PFSK-1 (cell line): ENCODE measurements around the gene PXYLP1.

Experiments used
- FOXP2 ChIP-seq: optimal IDR thresholded peaks from 2 replicates; pipeline ENCODE3; 2011; ENCODE audit warnings: borderline replicate concordance, control low read depth, inconsistent platforms; ENCODE audit not compliant: insufficient read depth; ENCODE audit errors: extremely low read length, extremely low read depth
- POLR2AphosphoS5 ChIP-seq: IDR thresholded peaks from 2 replicates; pipeline ENCODE4 v1.6.1; 2012; ENCODE audit warnings: low read depth, mild to moderate bottlenecking, control low read depth, low read length, moderate library complexity
- SIN3A ChIP-seq: IDR thresholded peaks from 2 replicates; pipeline ENCODE4 v1.6.1; 2012; ENCODE audit warnings: mild to moderate bottlenecking, low read length, moderate library complexity, borderline replicate concordance; ENCODE audit not compliant: insufficient read depth
- TAF1 ChIP-seq: IDR thresholded peaks from 2 replicates; pipeline ENCODE4 v1.6.1; 2012; ENCODE audit warnings: low read length, control low read depth, borderline replicate concordance; ENCODE audit not compliant: insufficient read depth
- TF ChIP-seq, protein P1 (sequence below), 2 experiments: IDR thresholded peaks; 2 replicates each; pipeline versions ENCODE4 v1.6.1 to v1.8.0; 2011 to 2012; ENCODE audit warnings: low read depth in 2 of 2, low read length in 2 of 2, control low read depth in 1 of 2, inconsistent platforms in 1 of 2, mild to moderate bottlenecking in 1 of 2, moderate library complexity in 1 of 2; ENCODE audit not compliant: insufficient read depth in 1 of 2

The PXYLP1 gene

GRCh38 chr3:141337991-141338390, 106.4 kb downstream of the PXYLP1 start:
- no peak for TF ChIP-seq SIN3A
- TF ChIP-seq POLR2AphosphoS5, result no peak
- TF ChIP-seq FOXP2, result no peak
- no peak for TF ChIP-seq TAF1
- TF ChIP-seq, protein P1, sequence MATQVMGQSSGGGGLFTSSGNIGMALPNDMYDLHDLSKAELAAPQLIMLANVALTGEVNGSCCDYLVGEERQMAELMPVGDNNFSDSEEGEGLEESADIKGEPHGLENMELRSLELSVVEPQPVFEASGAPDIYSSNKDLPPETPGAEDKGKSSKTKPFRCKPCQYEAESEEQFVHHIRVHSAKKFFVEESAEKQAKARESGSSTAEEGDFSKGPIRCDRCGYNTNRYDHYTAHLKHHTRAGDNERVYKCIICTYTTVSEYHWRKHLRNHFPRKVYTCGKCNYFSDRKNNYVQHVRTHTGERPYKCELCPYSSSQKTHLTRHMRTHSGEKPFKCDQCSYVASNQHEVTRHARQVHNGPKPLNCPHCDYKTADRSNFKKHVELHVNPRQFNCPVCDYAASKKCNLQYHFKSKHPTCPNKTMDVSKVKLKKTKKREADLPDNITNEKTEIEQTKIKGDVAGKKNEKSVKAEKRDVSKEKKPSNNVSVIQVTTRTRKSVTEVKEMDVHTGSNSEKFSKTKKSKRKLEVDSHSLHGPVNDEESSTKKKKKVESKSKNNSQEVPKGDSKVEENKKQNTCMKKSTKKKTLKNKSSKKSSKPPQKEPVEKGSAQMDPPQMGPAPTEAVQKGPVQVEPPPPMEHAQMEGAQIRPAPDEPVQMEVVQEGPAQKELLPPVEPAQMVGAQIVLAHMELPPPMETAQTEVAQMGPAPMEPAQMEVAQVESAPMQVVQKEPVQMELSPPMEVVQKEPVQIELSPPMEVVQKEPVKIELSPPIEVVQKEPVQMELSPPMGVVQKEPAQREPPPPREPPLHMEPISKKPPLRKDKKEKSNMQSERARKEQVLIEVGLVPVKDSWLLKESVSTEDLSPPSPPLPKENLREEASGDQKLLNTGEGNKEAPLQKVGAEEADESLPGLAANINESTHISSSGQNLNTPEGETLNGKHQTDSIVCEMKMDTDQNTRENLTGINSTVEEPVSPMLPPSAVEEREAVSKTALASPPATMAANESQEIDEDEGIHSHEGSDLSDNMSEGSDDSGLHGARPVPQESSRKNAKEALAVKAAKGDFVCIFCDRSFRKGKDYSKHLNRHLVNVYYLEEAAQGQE (IDR thresholded peaks at IDR 0.05; ENCODE audit: insufficient read depth in 1 of 2, low read depth in 2 of 2, low read length in 2 of 2), result no peak

GRCh38 chr3:141338881-141339280, 107.3 kb downstream of the PXYLP1 start:
- no peak for TF ChIP-seq TAF1
- TF ChIP-seq, protein P1 (IDR thresholded peaks at IDR 0.05; ENCODE audit: insufficient read depth in 1 of 2, low read depth in 2 of 2, low read length in 2 of 2), result no peak
- no peak for TF ChIP-seq FOXP2
- no peak for TF ChIP-seq POLR2AphosphoS5
- no peak for TF ChIP-seq SIN3A

DNA sequence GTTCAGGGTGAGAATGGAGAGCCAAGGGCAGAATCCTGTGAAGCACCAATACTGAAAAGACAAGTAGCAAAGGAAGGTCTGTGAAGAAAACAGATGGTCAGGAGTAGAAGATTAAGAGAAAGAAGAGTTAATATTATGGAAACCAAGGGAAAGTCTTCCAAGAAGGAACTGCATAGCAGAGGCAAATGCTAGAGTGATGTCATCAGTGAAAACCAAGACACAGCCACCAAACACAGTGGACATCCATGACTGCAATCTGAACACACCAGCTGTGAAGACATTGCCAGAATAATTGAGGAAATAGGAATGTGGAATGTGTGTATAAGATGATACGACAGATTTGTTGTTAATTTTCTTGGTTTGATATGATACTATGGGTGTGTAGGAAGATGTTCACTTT, 109.9 kb downstream of the PXYLP1 start:
- TF ChIP-seq POLR2AphosphoS5 (no peak), FOXP2 (no peak), TAF1 (no peak), SIN3A (no peak)
- TF ChIP-seq, protein P1 (IDR thresholded peaks at IDR 0.05; ENCODE audit: insufficient read depth in 1 of 2, low read depth in 2 of 2, low read length in 2 of 2), result no peak

DNA sequence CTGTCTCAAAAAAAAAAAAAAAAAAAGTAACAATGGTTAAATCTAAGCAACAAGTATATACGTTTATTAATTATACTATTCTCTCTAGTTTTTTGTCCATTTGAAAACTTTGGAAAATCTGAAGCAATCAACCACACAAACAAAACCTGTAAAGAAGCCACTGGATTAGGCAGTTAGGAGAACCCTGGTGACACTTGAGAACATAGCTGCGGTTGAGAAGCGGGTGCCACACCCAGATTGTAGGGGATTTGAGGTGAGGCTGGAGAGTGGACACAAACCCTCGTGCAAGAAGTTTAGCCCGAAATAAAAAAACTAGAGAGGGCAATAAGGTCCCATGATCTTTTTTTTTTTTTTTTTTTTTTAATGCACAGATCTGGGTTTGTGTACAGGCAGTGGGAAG, 110.8 kb downstream of the PXYLP1 start:
- TF ChIP-seq SIN3A (no peak), POLR2AphosphoS5 (no peak), TAF1 (no peak)
- TF ChIP-seq, protein P1 (IDR thresholded peaks at IDR 0.05; ENCODE audit: insufficient read depth in 1 of 2, low read depth in 2 of 2, low read length in 2 of 2), result no peak

GRCh38 chr3:141343077-141343476, 111.5 kb downstream of the PXYLP1 start:
- TF ChIP-seq, protein P1 (IDR thresholded peaks at IDR 0.05; ENCODE audit: insufficient read depth in 1 of 2, low read depth in 2 of 2, low read length in 2 of 2), result no peak
- no peak for TF ChIP-seq POLR2AphosphoS5
- no peak for TF ChIP-seq FOXP2
- no peak for TF ChIP-seq SIN3A
- no peak for TF ChIP-seq TAF1
